Right renal cortex interstitium (tissue), 3 donors: ENCODE measurements around the gene RNF44. TPM values are rescaled to one million over a fixed set of nuclear protein-coding genes. Genes with fewer than 3 reads are reported as not detected.

Experiments used
- DNase-seq, 3 donors: peaks; one replicate each; pipeline ENCODE4 v3.0.0-alpha.2; 2013; ENCODE audit warnings: low read depth in 3 of 3, low spot score in 2 of 3
- polyA plus RNA-seq, 3 donors: library from polyadenylated mRNA; unstranded; fragments of 120-200 nt; gene quantifications; one replicate each; pipeline ENCODE4 v1.2.1, GENCODE V29; 2013; ENCODE audit not compliant: insufficient read length in 3 of 3

RNF44 gene
- polyA plus RNA-seq, 3 donors = 28.6 to 34.4 (median 32.1) TPM

- no peak for DNase-seq
Observed at GRCh38 chr5:176524987-176525386, 12.2 kb downstream of the RNF44 start.

GRCh38 chr5:176524138-176524537 lies 13.1 kb downstream of the RNF44 start:
- no peak for DNase-seq

GRCh38 chr5:176521699-176522263 lies 15.4 kb downstream of the RNF44 start:
- no peak for DNase-seq

GRCh38 chr5:176521286-176521685 lies 15.9 kb downstream of the RNF44 start:
- no peak for DNase-seq

GRCh38 chr5:176519810-176520720 lies 17.1 kb downstream of the RNF44 start:
- DNase-seq = no peak

GRCh38 chr5:176517053-176517661 lies 20.0 kb downstream of the RNF44 start:
- DNase-seq = no peak

GRCh38 chr5:176515396-176515795 lies 21.8 kb downstream of the RNF44 start:
- DNase-seq = no peak

- no peak for DNase-seq
Observed at GRCh38 chr5:176514244-176514950, 22.8 kb downstream of the RNF44 start.

GRCh38 chr5:176513788-176514187 lies 23.4 kb downstream of the RNF44 start:
- DNase-seq = no peak

- DNase-seq = no peak
Observed at GRCh38 chr5:176508603-176509002, 28.6 kb downstream of the RNF44 start.

- no peak for DNase-seq
Observed at GRCh38 chr5:176507911-176508310, 29.3 kb downstream of the RNF44 start.

- no peak for DNase-seq
Observed at GRCh38 chr5:176503496-176503895, 33.7 kb downstream of the RNF44 start.

- DNase-seq = no peak
Observed at GRCh38 chr5:176501333-176501732, 35.9 kb downstream of the RNF44 start.

GRCh38 chr5:176500511-176500910 lies 36.7 kb downstream of the RNF44 start:
- DNase-seq = no peak

GRCh38 chr5:176499273-176499672 lies 37.9 kb downstream of the RNF44 start:
- DNase-seq = no peak

GRCh38 chr5:176497852-176498251 lies 39.4 kb downstream of the RNF44 start:
- DNase-seq = no peak

- no peak for DNase-seq
Observed at GRCh38 chr5:176492431-176492830, 44.8 kb downstream of the RNF44 start.

GRCh38 chr5:176491901-176492300 lies 45.3 kb downstream of the RNF44 start:
- no peak for DNase-seq

GRCh38 chr5:176491101-176491502 lies 46.1 kb downstream of the RNF44 start:
- DNase-seq = no peak

- no peak for DNase-seq
Observed at GRCh38 chr5:176490301-176490700, 46.9 kb downstream of the RNF44 start.

- DNase-seq = no peak
Observed at GRCh38 chr5:176489077-176489476, 48.1 kb downstream of the RNF44 start.
